ENCODE results near the gene MC2R. TPM values are rescaled to one million over a fixed set of nuclear protein-coding genes. Genes with fewer than 3 reads are reported as not detected.

Gene MC2R
- total and polyA plus RNA-seq, 2 of the 8 experiments (the other 6 are each of a cell fraction or from before 2014, with no cell fraction given), result not detected

- no peak for FAIRE-seq
- no peak overlapping the region for H2AK5ac ChIP-seq (ENCODE audit: low read depth, low read length)
Measured at GRCh38 chr18:13890761-13891361, 24.5 kb downstream of the MC2R start.

More at GRCh38 chr18:13890761-13891361, 24.5 kb downstream of the MC2R start:
- Histone ChIP-seq H2AFZ (ENCODE audit: low read length) (no peak overlapping the region), H3K4ac (replicated peaks; ENCODE audit: insufficient read length, low read depth, low read length) (no peak overlapping the region), H3K36me3 (ENCODE audit: control insufficient read depth in 2 of 4, insufficient read depth in 4 of 4, low read length in 3 of 4) (no peaks in the 10 kb centered on the region), H3K27ac (ENCODE audit: low read depth, low read length) (no peak overlapping the region), H2BK5ac (ENCODE audit: low read depth, low read length) (no peak overlapping the region), H3K23me2 (ENCODE audit: low read depth, low read length) (no peaks in the 10 kb centered on the region; the same call in 1 of the 2 replicates), H3K9ac (replicated peaks in 1 of 4; ENCODE audit: extremely low read depth in 1 of 4, low read depth in 3 of 4, low read length in 3 of 4) (no peak overlapping the region), H3K23ac (ENCODE audit: insufficient read length) (no peak overlapping the region), H3K27me3 (replicated peaks in 1 of 4; ENCODE audit: control insufficient read depth in 3 of 4, extremely low read depth in 1 of 4, insufficient read depth in 3 of 4, low read length in 3 of 4) (no peaks in the 10 kb centered on the region), H3K4me1 (replicated peaks in 1 of 4; ENCODE audit: control insufficient read depth in 3 of 4, insufficient read depth in 4 of 4, low read length in 3 of 4) (peaks cover 0 to 2% (median 0%) of the 10 kb centered on the region in 4 experiments; a peak in 2 of 7 replicates), H3K4me3 (ENCODE audit: extremely low read depth in 1 of 4, insufficient read depth in 2 of 4, low read depth in 3 of 4, low read length in 4 of 4) (no peak overlapping the region), H3K79me1 (ENCODE audit: low read depth, low read length) (no peaks in the 10 kb centered on the region), H3K18ac (ENCODE audit: extremely low read depth, low read length) (no peak overlapping the region), H2BK20ac (ENCODE audit: low read length) (no peak overlapping the region), H3K9me3 (ENCODE audit: insufficient read depth in 2 of 2, low read depth in 1 of 2, low read length in 1 of 2) (no peaks in the 10 kb centered on the region), H2BK120ac (replicated peaks; ENCODE audit: low read depth, low read length) (no peak overlapping the region), H3K14ac (ENCODE audit: insufficient read length) (no peak overlapping the region), H4K20me1 (replicated peaks in 1 of 2; ENCODE audit: control insufficient read depth in 1 of 2, insufficient read depth in 2 of 2, low read length in 2 of 2) (no peaks in the 10 kb centered on the region), H4K8ac (ENCODE audit: extremely low read depth, insufficient read depth, low read length) (no peak overlapping the region), H2BK15ac (ENCODE audit: low read length) (no peak overlapping the region), H4K5ac (ENCODE audit: insufficient read length, low read depth, low read length) (no peak overlapping the region), H3K4me2 (ENCODE audit: insufficient read depth in 1 of 2, low read depth in 2 of 2, low read length in 2 of 2) (no peak overlapping the region), H2BK12ac (ENCODE audit: low read depth, low read length) (no peak overlapping the region), H3K56ac (replicated peaks; ENCODE audit: insufficient read length, low read depth, low read length) (no peak overlapping the region), H3K79me2 (ENCODE audit: control insufficient read depth in 1 of 2, insufficient read depth in 2 of 2, low read length in 2 of 2) (no peaks in the 10 kb centered on the region), H4K91ac (replicated peaks; ENCODE audit: insufficient read length, low read length) (no peak overlapping the region)
- WGBS, 2 experiments (ENCODE audit: extremely low coverage in 1 of 2, insufficient coverage in 1 of 2, insufficient read length in 1 of 2, insufficient replicate concordance in 2 of 2, low coverage in 1 of 2, low lambda C conversion rate in 2 of 2, missing lambda C conversion rate in 1 of 2), result 88% methylated on average over 8 of the region's 8 CpGs; no CpG with 5 or more reads in 1 of the 2 experiments
- ChIA-PET CTCF (ENCODE audit: partially characterized antibody) (interaction anchor here (0.6 to 1.6 kb wide), 4 partner anchors 9 to 164 kb away, joined by 3 to 4 read pairs (median 3); no protein-coding TSS in a partner anchor), POLR2A (ENCODE audit: partially characterized antibody) (no interaction called here)
- no peak for DNase-seq (ENCODE audit: low read depth in 1 of 2, low spot score in 2 of 2)
- TF ChIP-seq MAX (IDR thresholded peaks at IDR 0.05), result no peak
- no peak for TF ChIP-seq KDM4A (IDR thresholded peaks at IDR 0.05; ENCODE audit: low read depth, low read length, severe bottlenecking)
- TF ChIP-seq SIRT6 (IDR thresholded peaks at IDR 0.05; ENCODE audit: low read length), result no peak
- no peak for TF ChIP-seq ASH2L (IDR thresholded peaks at IDR 0.05; ENCODE audit: low read length)
- no peak for TF ChIP-seq PHF8 (conservative IDR thresholded peaks at IDR 0.05; ENCODE audit: low read depth, low read length)
- no peak for TF ChIP-seq KDM1A (IDR thresholded peaks at IDR 0.05; ENCODE audit: borderline replicate concordance, low read length)
- no peak for TF ChIP-seq HDAC6 (IDR thresholded peaks at IDR 0.05; ENCODE audit: low read depth, low read length)
- TF ChIP-seq SIX5 (IDR thresholded peaks at IDR 0.05; ENCODE audit: low read depth, low read length), result no peak
- TF ChIP-seq KDM5A (IDR thresholded peaks at IDR 0.05; ENCODE audit: low read length), result no peak
- no peak for TF ChIP-seq CHD2 (IDR thresholded peaks at IDR 0.05; ENCODE audit: low read length)
- no peak for TF ChIP-seq RNF2 (IDR thresholded peaks at IDR 0.05; ENCODE audit: borderline replicate concordance, low read depth, low read length, missing control alignments, poor library complexity, severe bottlenecking)
